Esophagus muscularis mucosa (tissue), 4 donors: ENCODE data around the gene NUDT16L1. TPM values are rescaled to one million over a fixed set of nuclear protein-coding genes. Genes with fewer than 3 reads are reported as not detected.

Experiments used
- DNase-seq: peaks from one replicate; pipeline ENCODE4 v3.0.0-alpha.2; 2017; ENCODE audit errors: extremely low spot score
- H3K27ac ChIP-seq, 4 donors: fragments of 200-600 bp; sonication (generic); replicated peaks in 1 of 4; 1 replicate in 3 of 4; 2 replicates in 1 of 4; pipeline ENCODE4 v1.5.1; 2016 to 2019; ENCODE audit warnings: mild to moderate bottlenecking in 1 of 4
- H3K27me3 ChIP-seq, 4 donors: fragments of 200-600 bp; sonication (generic); one replicate each; pipeline versions ENCODE4 v1.5.1 to v1.6.0; 2016 to 2019
- H3K36me3 ChIP-seq, 4 donors: fragments of 200-600 bp; sonication (generic); one replicate each; pipeline ENCODE4 v1.5.1; 2016 to 2019
- H3K4me1 ChIP-seq, 4 donors: fragments of 200-600 bp; sonication (generic); one replicate each; pipeline ENCODE4 v1.5.1; 2016 to 2019
- H3K4me3 ChIP-seq, 4 donors: fragments of 200-600 bp; sonication (generic); 1 replicate in 2 of 4; 2 replicates in 2 of 4; pipeline ENCODE4 v1.5.1; 2016 to 2019; ENCODE audit warnings: mild to moderate bottlenecking in 4 of 4, moderate library complexity in 1 of 4
- H3K9me3 ChIP-seq, 4 donors: fragments of 200-600 bp; sonication (generic); 1 replicate in 3 of 4; 2 replicates in 1 of 4; pipeline ENCODE4 v1.5.1; 2016 to 2019
- CTCF ChIP-seq, 3 experiments: fragments of 200-600 bp in 2 of 3; fragments of 450-650 bp in 1 of 3; sonication (generic) in 2 of 3; IDR thresholded peaks; one replicate each; pipeline ENCODE4 v1.5.1; 2017 to 2019; ENCODE audit warnings: antibody characterized with exemption in 3 of 3, mild to moderate bottlenecking in 2 of 3, moderate library complexity in 1 of 3
- EP300 ChIP-seq: sonication (generic); formaldehyde crosslinking; IDR thresholded peaks from one replicate; pipeline ENCODE4 v1.6.1; 2017; ENCODE audit warnings: antibody characterized with exemption
- POLR2A ChIP-seq: fragments of 450-650 bp; IDR thresholded peaks from one replicate; pipeline ENCODE4 v1.6.1; 2017; ENCODE audit warnings: antibody characterized with exemption, moderate library complexity, mild to moderate bottlenecking, low read depth
- POLR2AphosphoS5 ChIP-seq, 2 donors: sonication (generic); formaldehyde crosslinking; IDR thresholded peaks; one replicate each; pipeline ENCODE4 v1.6.1; 2017; ENCODE audit warnings: antibody characterized with exemption in 2 of 2
- WGBS: methylation state at CpG from one replicate; pipeline ENCODE4 v1.1.5; 2018; 5-methylcytosine and 5-hydroxymethylcytosine counted together
- intact Hi-C: fragments of 100-400 bp; cut with DNase I; formaldehyde crosslinking; loops from one replicate; pipeline ENCODE4 v1.15.1; 2023
- total RNA-seq, 4 donors: library from RNA; depleted of rRNA; stranded (reverse); fragments of >200 nt; gene quantifications; one replicate each; pipeline versions ENCODE4 v1.1.0 to v1.2.1, GENCODE V29; 2016

The NUDT16L1 gene
- total RNA-seq, 4 donors from 2014 or later: 18.1 to 33.9 (median 24.6) TPM

GRCh38 chr16:4667203-4667963, 26.0 kb upstream of the NUDT16L1 start:
- WGBS: 93% methylated on average over 20 of the region's 20 CpGs
- peaks cover 33 to 91% (median 81%) of the 10 kb centered on the region in 4 donors for H3K36me3 ChIP-seq
- H3K27ac ChIP-seq: no peak overlapping the region
- peaks cover 15 to 22% (median 19%) of the 10 kb centered on the region in 4 donors for H3K4me1 ChIP-seq
- no peaks in the 10 kb centered on the region for H3K27me3 ChIP-seq
- H3K9me3 ChIP-seq: no peaks in the 10 kb centered on the region
- TF ChIP-seq POLR2AphosphoS5 (IDR thresholded peaks at IDR 0.05) (no peak), CTCF (IDR thresholded peaks at IDR 0.05) (no peak)
- no peak overlapping the region for H3K4me3 ChIP-seq
- DNase-seq: no peak
- intact Hi-C loops: no loop called here

DNA sequence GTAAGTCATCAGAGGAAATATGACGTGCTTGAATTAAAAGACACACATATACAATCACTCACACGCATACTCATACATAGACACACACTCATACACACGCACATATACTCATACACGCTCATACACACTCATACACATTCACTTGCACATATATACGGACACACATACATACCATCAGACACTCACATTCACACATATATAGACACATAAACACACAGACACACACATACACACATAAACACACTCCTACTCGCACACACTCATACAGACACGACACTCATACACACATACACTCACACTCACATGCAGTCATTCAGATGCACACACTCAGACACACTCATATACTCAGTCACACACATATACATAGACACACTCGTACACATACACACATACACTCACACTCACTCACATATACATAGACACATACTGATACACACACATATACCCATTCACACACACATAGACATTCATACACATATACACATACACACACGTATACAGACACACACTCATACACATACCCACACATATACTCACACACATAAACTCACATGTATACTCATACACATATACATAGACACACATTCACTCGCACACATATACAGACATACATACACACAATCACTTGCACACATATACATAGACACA, 24.9 kb upstream of the NUDT16L1 start:
- Histone ChIP-seq H3K36me3 (peaks cover 37 to 100% (median 89%) of the 10 kb centered on the region in 4 donors), H3K27me3 (no peaks in the 10 kb centered on the region), H3K9me3 (no peaks in the 10 kb centered on the region), H3K27ac (no peak overlapping the region), H3K4me1 (peaks cover 16 to 23% (median 19%) of the 10 kb centered on the region in 4 donors), H3K4me3 (no peak overlapping the region)
- intact Hi-C loops: no loop called here
- TF ChIP-seq CTCF (IDR thresholded peaks at IDR 0.05): no peak
- no peak for TF ChIP-seq POLR2AphosphoS5 (IDR thresholded peaks at IDR 0.05)
- TF ChIP-seq POLR2A: no peak
- TF ChIP-seq EP300: no peak
- DNase-seq: no peak
- 90% methylated on average over 10 of the region's 10 CpGs for WGBS

DNA sequence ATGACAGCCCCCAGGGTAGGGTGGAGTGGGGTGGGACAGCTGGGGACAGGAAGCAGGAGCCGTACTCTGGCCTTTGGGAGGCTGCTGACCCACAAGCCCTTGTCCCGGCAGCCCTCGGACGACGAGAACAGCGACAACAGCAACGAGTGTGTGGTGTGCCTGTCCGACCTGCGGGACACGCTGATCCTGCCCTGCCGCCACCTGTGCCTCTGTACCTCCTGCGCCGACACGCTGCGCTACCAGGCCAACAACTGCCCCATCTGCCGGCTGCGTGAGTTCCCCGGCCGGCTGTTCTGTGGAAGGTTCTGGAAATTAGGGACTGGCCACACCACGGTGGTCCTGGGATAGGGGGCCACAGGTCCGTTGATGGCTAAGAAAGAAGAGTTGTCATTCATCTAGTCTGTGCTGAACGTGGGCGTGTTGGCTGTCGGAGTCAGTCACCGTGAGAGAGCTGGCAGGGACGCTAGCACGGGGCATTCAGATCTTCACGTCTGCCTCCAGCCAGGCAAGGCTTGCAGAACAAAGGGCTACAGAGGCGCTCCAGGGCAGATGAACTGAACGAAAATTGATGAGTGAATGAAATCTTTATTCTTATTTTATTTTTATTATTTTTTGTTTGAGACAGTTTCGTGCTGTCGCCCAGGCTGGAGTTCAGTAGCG, 19.8 kb upstream of the NUDT16L1 start:
- no peaks in the 10 kb centered on the region for H3K27me3 ChIP-seq
- H3K4me3 ChIP-seq: no peak overlapping the region
- H3K4me1 ChIP-seq: peaks cover 3 to 5% (median 4%) of the 10 kb centered on the region in 4 donors
- intact Hi-C loops: no loop called here
- no peaks in the 10 kb centered on the region for H3K9me3 ChIP-seq
- peaks cover 28 to 97% (median 85%) of the 10 kb centered on the region in 4 donors for H3K36me3 ChIP-seq
- no peak for DNase-seq
- H3K27ac ChIP-seq: no peak overlapping the region
- TF ChIP-seq CTCF (IDR thresholded peaks at IDR 0.05): no peak
- no peak for TF ChIP-seq EP300
- no peak for TF ChIP-seq POLR2AphosphoS5 (IDR thresholded peaks at IDR 0.05)
- TF ChIP-seq POLR2A: no peak
- 89% methylated on average over 14 of the region's 33 CpGs for WGBS

DNA sequence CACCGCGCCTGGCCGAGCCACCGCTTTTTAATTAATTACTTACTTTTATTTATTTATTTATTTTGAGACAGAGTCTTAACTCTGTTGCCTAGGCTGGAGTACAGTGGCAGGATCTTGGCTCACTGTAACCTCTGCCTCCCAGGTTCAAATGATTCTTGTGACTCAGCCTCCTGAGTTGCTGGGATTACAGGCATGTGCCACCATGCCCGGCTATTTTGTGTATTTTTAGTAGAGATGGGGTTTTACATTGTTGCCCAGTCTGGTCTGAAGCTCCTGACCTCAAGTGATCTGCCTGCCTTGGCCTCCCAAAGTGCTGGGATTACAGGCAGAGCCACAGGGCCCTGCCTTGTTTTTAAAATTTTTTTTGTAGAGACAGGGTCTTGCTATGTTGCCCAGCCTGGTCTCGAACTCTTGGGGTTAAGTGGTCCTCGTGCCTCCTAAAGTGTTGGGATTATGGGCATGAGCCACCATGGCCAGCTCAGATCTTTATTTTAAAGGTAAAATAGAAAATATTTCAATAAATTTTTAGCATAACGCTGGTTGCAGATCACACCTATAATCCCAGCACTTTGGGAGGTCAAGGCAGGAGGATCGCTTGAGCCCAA, 18.3 kb upstream of the NUDT16L1 start:
- over 99% methylated on average over 9 of the region's 9 CpGs for WGBS
- peaks cover 19 to 96% (median 77%) of the 10 kb centered on the region in 4 donors for H3K36me3 ChIP-seq
- H3K27ac ChIP-seq: no peak overlapping the region
- no peaks in the 10 kb centered on the region for H3K27me3 ChIP-seq
- intact Hi-C loops: no loop called here
- peaks cover 8 to 17% (median 16%) of the 10 kb centered on the region in 4 donors for H3K4me1 ChIP-seq
- no peak for DNase-seq
- H3K4me3 ChIP-seq: no peak overlapping the region
- H3K9me3 ChIP-seq: no peaks in the 10 kb centered on the region
- no peak for TF ChIP-seq POLR2AphosphoS5 (IDR thresholded peaks at IDR 0.05)
- TF ChIP-seq EP300: no peak
- no peak for TF ChIP-seq POLR2A
- no peak for TF ChIP-seq CTCF (IDR thresholded peaks at IDR 0.05)
